Measurements from ENCODE around the gene NCOA1.
A peak's percentile ranks its signal among the peaks of the same experiment; 100 is the strongest.
"Not testable (repeated sequence)": the region's sequence is repeated elsewhere in the genome, so short reads cannot be mapped to it uniquely, and the experiment has no call there.

Gene NCOA1

DNA sequence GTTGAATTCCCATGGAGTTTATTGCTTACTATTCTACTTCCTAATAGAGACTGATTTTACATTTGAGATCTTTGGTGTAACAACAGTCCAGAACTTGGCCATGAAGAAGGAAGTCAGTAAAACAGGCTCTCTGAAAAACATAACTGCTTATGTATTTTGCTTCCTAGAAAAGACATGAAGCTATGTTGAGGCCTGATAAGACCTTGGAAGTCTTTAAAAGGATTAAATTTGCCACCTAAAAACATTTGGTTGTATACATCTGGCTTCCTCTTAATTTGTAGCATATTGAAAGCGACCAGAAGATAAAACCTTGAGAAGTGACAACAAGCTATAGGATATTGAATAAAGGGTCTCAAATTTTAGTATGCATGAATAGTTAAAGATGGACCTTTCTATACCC, 265.7 kb downstream of the NCOA1 start:
- no peak for DNase-seq

DNA sequence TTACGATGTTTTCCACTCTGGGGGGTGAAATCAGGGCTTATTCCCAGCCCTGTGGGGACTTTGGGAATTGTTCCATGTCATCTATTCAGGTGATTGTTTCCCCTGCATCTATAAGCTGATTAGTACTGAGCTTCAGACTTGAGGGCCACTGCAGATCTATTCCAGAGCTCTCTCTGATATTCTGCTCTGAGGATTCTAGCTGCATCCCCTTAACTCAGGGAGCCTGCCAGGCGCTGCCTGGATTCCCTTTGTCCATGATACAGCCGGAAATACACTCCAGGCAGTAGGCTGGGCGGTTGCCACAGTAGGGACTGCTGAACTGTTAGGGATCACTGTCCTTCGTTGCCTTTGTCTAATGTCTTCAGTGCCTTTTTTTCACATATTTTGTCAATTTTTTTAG, 270.8 kb downstream of the NCOA1 start:
- no peak for DNase-seq

DNA sequence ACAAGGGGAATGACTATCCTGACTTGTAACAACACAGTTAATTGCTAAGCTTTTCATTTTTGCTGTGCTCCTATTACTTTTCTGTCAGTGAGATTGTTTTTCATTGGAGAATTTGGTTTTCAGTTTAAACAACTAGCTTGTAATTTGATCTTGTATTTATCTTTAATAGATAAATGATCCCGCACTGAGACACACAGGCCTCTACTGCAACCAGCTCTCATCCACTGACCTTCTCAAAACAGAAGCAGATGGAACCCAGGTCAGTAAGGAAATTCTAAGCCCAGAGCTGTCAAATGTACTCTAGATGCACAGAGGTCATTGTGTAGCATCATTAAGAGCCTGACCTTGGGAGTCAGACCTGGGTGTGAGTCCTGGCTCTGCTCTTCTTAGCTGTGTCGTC, 271.5 kb downstream of the NCOA1 start:
- no peak for DNase-seq

DNA sequence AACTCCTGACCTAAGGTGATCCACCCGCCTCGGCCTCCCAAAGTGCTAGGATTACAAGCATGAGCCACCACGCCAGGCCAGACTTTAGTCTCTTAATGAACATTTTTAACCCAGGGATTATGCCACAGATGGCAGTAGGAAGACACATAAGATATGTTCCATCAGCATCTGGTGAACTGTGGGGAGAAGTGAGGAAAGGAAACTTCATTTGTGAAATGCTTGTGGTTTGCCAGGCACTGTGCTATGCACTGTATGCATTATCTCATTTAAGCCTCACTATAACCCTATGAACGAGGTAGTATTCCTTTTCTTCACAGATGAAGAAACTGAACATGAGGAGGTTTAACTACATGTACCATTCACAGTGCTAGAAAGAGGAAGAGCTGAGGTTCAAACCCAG, 272.8 kb downstream of the NCOA1 start:
- DNase-seq, result no peak

DNA sequence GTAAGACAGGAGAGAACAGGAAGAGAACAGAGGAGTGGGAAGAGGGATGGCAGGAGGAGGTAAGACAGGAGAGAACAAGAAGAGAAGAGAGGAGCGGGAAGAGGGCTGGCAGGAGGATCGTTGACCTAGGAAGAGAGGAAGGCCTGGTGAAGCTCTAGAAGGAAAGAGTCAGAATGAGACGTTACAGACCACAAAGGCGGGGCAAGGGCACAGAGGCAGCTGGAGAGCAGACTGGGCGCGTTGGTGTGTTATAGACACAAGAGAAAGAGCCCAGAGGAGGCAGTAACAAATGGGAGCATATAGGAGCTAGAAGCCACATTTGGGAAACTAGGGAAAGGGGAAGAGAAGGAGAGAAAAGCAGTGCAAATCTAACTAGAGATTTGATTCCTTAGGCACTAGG, 275.6 kb downstream of the NCOA1 start:
- DNase-seq, result no peak

DNA sequence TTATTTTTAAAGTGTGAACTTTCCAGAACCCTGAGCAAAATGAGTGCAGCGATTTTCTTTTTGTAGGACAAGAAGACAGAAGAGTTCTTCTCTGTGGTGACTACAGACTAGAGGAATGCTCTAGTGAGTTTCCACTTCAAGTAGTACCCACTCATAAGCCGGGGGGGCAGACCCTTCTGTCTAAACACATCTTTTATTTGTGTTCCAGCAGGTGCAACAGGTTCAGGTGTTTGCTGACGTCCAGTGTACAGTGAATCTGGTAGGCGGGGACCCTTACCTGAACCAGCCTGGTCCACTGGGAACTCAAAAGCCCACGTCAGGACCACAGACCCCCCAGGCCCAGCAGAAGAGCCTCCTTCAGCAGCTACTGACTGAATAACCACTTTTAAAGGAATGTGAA, 277.0 kb downstream of the NCOA1 start:
- no peak for DNase-seq

DNA sequence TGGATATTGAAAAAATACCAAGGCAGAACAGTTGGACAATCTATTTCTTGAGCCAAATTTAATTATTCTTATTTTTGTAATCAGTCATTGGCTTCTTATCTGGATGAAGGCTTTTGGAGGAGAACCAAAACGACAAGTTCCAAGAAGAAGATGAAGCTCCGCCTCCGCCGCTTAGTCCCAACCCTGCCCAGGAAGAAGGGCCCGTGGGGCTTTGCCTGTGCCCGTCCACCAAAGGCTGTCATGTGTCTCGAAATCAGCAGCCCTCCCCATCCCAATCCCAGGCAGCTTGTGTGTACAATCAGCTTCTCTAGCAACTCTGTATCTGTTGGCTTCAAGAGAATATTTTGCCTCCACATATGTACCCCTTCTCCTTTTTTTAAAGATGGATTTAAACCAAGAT, 277.5 kb downstream of the NCOA1 start:
- DNase-seq, result no peak

DNA sequence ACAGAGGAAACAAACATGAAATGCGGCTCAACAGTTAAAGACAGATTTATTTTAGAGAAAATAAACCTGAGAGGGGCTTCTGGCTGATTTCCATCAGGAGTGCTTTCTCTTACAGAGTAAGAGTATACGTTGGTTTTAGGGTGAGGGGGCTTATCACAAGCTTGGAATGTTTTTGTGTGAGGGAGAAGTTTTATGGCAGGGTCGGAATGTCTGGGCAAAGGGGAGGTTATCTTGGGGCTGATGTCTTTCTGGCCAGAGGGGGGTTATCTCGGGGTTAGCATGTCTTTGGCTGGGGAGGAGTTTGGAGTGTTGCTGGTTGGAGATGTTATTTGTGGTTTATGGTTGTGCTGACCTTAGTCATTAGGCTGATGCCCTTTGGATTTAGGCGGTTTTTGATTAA, 280.0 kb downstream of the NCOA1 start:
- DNase-seq, result no peak

DNA sequence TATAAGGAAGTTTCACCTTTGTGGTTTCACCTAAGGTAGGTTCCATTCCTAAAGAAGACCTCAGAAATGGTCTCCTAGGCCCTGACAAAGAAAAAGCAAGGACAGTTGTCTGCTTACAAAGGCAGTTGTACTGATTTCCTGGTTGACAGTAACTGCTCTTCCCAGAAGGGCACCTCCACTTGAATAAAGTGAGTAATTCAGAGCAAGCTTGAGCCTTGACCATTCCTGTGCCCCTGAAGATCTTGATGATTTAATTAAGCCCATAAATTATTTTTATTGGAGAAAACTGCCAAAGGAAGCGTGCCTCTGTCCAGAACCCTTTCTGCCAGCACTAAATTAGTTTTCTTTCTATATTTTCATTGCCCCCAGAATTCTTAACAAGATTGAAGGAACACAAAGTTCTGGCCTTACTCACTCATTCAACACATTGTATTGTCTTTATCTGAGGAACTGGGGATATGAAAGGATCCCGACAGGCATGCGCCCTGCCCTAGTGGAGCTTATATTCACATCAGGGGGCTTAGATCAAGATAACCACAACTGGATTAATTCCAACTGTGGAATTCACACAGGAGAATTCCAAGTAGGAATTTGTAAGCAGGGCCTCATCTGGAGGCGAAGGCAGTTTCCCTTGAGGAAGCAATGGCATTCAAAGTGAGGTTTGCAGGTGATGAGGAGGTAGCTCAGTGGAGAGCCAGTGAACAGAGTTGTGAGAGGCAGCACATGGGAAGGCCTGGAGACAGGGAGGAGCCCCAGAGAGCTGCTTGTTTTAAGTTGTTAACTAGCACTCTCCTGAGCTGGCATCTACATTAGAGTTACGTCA, 280.9 kb downstream of the NCOA1 start:
- no peak for DNase-seq

DNA sequence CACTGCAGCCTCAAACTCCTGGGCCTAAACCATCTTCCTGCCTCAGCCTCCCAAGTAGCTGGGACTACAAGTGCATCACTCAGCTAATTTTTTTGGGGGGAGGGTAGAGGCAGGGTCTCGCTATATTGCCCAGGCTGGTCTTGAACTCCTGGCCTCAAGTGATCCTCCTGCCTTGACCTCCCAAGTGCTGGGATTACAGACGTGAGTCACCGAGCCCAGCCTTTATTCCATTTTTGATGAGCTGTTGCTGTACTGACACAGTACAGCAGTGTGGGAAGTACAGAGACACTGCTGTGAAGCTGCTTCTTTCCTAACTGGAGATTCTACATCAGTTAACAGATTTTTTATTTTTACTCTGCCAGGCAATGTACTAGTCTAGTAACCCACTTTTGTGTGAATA, 283.3 kb downstream of the NCOA1 start:
- DNase-seq, result no peak

DNA sequence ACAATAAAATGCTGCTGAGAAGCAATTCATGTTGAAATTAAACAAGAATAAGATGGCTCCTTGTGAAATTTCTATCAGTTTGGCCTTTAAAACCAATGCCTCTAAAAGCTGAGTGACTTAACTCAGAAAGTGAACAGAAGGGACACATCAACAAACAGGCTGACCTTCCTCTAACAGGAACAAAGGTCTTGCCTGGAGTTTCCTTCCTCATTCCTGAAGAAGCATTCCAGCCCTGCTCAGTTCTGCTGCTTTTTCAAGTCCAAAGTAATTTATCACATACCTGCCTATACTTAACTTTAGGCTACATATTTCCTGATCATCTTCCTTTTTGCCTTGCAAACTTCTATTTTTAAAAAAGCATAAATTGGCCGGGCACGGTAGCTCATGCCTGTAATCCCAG, 288.1 kb downstream of the NCOA1 start:
- DNase-seq, result no peak

DNA sequence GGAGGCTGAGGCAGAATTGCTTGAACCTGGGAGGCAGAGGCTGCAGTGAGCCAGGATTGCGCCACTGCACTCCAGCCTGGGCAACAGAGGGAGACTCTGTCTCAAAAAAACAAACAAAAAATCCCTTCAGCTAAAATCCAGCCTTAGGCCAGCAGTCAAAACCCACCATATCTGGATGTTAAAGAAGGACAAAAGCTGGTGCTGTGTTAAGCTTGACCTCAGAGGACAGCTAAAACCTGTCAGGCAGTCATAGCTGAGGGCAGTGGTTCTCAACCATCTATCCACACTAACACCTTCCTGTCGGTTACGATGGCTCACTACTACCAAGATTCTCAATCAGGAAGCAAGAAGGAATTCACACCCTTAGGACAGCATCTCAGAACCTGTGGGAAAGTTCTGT, 292.6 kb downstream of the NCOA1 start:
- DNase-seq, result no peak

DNA sequence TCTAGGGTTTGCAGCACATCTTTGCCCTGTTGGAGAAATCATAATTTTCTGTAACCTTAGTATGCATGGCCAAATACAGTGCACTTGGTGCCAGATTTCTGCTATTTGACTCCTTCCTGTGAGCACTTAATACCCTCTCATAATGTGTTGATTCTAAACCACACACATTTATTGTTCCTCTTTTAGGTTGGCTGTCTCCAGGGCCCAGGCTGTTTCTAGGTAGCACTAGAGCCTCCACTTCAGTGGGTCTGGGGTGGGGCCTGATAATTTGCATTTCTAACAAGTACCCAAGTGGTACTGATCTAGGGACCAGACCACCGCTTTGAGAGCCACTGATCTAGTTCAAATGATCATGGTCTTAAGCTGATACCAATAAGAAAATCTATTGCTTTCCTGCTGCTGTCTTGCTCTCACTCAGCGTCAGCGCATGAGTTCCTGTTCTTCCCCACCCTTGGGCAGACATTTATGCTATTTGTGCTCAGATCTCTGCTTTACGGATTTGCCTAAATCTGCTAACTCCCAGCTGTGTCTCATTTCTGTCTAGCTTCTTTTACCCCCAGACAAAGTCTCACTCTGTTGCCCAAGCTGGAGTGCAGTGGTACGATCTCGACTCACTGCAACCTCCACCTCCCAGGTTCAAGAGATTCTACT, 294.7 kb downstream of the NCOA1 start:
- DNase-seq, result peak; percentile 29

DNA sequence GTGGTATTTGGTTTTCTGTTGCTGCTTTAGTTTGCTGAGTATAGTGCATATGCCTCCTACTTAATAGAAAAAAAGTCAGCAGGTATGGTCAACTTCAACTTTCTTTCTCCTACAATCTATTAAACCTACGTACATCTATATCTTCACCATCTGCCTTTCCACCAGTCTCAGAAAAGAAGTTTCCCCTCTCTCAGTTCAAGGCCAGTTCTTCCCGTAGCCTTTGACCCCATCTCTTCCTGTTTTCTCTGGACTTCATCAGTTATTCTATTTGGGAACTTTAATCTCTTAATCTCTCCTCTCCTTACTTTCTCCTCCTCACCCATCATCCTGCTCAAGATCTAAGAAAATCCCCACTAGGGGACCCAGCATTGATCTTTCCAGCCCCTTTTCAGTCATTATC, 296.5 kb downstream of the NCOA1 start:
- no peak for DNase-seq

DNA sequence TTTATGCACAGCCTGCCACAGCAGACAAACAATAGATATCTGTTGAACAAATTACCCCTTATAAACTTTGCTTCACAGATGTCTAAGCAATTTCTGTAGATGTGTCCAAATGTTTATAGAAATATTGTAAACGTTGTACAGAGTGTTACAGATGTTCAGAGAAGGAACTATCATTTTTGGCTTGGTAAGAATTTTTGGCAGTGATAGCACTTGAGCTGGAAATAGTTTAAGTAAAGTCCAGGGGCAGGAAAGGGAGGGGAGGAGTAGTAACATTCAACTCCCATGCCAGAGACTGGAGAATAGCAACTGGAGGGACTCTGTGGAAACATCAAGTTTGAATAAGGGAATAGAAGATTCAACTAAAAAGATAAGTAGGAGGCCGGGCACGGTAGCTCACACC, 297.8 kb downstream of the NCOA1 start:
- no peak for DNase-seq

DNA sequence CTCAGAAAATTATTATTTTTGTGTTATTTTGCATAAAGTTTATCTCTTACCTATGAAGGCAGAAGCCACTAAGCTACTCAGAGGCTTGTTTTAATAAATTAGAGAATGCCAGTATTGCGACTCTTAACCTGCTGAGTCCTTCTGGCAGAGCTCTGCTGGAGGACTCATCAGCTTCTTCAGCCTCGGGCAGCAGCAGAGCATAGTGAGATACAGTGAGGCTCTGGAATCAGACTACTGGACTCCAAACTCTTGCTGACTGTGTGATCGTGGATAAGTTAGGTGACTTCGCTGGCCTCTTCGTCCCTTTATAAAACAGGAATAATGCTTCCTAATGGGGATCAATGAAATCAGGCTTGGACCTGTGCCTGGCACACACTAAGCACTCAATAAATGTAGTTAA, 300.4 kb downstream of the NCOA1 start:
- DNase-seq, result no peak

DNA sequence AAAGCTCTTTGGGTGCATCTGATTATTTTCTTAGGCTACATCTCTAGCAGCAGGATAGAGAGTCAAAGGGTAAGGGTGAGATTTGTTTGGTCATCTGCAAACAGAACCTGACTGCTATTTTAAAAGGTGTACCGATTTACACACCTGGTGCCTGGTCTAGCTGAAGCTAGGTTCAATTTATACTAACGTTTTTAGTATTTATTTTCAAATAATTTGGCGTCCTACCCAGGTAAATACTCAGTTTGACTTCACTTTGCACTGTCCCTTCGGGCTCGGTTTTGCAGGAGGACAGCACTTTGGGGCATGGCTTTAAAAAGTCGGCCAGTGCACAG, 301.5 kb downstream of the NCOA1 start:
- DNase-seq, result no peak

DNA sequence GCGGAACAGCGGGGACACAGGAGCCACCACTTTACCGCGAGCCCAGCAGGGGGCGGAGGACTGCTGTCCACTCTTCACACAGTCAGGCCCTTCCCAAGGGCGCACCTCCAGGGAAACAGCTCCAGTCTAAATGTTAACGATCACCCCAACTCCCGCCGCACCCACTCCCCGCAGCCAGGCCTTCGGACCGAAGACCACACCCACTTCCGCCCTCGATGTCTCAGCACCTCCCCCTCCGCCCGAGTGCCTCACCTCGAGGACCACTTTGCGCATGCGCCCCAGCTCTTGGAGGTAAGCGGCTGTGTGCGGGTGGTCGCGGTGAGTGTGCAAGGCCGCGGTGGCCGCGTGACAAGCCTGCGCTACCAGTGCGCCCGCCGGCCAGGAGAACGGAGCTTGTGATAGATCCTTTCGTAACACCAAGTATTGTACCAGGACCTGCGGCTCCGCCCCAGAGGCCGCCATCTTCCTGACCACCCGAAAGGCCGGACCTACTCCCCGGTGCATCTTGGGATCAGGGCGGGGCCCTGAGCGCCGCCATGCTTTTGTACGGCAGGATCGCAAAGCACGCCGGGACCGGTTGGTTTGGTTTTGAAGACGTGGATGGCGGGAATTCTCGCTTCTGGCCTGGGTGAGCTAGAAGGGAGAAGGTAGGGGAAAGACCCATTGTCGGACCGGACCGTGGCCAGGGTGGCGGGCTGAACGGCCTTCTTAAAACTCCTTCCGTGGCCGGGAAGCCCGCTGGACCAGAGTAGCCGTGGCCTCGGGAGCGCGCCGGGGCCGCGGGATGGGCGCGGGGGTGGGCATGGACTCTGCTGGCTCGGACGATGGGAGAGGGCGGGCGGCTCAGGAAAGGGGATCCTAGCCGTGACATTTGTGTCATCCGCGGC, 302.1 kb downstream of the NCOA1 start, which contains the start of the genes CENPO and PTRHD1:
Gene CENPO, plus strand, starts transcription at position 552 of the 887 bp plus-strand sequence. CDS start 495 bp downstream, outside the sequence.
Gene PTRHD1, minus strand, starts transcription at position 518 of the 887 bp plus-strand sequence. Its CDS starts 14 bp downstream, at position 504.
- DNase-seq, result peak; percentile 96

DNA sequence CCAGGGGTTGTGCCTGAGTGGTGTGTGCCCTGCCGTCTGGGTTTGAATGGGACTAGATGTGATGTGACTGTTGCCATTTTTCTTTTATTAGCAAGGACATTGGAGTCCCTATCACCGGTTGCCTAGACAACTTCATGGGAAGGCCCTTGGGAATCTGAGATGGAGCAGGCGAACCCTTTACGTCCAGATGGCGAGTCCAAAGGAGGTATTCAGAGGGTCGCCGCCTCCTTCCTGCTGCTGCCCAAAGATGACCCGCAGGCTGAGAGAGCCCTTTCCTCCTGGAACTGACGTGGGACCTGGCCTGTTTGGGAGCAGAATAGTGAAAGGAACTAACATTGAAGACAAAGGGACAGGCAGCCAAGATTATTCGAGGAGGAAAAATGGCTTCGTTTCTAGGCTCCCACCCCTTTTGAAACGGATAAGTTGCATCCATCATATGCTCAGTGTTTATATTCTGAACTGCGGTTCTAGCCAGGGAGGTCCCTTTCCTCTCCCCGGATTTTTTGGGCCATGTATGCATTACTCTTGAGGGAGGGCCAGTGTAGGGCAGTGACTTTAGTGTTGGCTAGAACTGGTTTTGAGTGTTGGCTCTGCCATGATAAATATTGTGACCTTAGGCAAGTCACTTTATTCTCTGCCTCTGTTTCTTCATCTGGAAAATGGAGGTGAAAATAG, 302.8 kb downstream of the NCOA1 start:
- DNase-seq, result no peak

DNA sequence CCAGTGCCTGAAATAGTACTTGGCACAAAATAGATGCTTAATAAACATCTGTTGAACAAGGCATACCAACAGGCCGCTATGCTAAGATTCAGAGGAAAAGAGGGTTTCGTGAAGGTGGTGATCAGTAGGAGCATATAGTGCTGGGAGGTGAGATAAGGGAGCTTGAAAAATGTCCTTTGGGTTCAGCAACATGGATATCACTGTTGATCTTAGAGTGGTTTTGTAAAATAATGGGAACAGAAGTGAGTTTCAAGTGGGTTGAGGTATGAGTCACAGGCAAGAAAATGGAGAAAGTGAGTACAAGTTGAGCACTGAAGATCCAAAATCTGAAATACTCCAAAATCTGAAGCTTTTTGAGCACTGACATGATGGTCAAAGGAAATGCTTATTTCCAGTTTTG, 306.6 kb downstream of the NCOA1 start:
- no peak for DNase-seq

DNA sequence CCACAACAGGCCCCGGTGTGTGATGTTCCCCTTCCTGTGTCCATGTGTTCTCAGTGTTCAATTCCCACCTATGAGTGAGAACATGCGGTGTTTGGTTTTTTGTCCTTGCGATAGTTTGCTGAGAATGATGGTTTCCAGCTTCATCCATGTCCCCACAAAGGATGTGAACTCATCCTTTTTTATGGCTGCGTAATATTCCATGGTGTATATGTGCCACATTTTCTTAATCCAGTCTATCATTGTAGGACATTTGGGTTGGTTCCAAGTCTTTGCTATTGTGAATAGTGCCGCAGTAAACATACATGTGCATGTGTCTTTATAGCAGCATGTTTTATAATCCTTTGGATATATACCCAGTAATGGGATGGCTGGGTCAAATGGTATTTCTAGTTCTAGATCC, 309.4 kb downstream of the NCOA1 start:
- DNase-seq, result not testable (repeated sequence)

DNA sequence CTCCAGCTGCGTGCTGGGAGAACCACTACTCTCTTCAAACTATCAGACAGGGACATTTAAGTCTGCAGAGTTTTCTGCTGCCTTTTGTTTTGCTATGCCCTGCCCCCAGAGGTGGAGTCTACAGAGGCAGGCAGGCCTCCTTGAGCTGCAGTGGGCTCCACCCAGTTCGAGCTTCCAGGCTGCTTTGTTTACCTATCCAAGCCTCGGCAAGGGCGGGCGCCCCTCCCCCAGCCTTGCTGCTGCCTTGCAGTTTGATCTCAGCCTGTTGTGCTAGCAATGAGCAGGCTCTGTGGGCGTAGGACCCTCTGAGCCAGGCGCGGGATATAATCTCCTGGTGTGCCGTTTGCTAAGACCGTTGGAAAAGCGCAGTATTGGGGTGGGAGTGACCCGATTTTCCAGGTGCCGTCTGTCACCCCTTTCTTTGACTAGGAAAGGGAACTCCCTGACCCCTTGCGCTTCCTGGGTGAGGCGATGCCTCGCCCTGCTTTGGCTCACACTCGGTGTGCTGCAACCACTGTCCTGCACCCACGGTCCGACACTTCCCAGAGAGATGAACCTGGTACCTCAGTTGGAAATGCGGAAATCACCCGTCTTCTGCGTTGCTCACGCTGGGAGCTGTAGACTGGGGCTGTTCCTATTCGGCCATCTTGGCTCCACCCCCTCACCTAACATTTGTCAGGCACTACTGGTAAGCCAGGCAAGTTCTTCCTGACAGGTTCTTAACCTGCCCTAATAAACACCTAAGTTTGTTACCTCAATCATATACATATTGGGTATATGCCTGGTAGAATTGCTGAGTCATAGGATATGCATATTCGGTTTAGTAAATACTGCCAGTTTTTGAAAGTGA, 315.0 kb downstream of the NCOA1 start:
- DNase-seq, result not testable (repeated sequence)

All from KG1 (cell line).